NB4 (cell line): ENCODE results near the gene BIRC3.

Experiments used
- DNase-seq: peaks from one replicate; pipeline ENCODE4 v3.0.0; 2010; ENCODE audit warnings: low read depth
- H3K4me3 ChIP-seq: one replicate; pipeline ENCODE4 v1.5.1; 2011; ENCODE audit warnings: mild to moderate bottlenecking, low read depth, low read length, moderate library complexity
- CTCF ChIP-seq: IDR thresholded peaks from one replicate; pipeline ENCODE4 v1.5.1; 2012; ENCODE audit warnings: low read depth, low read length
- MAX ChIP-seq: IDR thresholded peaks from 2 replicates; pipeline ENCODE4 v1.6.1; 2011; ENCODE audit warnings: low read depth, low read length
- MYC ChIP-seq: IDR thresholded peaks from 2 replicates; pipeline ENCODE4 v1.6.1; 2011; ENCODE audit warnings: low read depth, low read length
- POLR2A ChIP-seq: IDR thresholded peaks from 2 replicates; pipeline ENCODE4 v1.6.1; 2011; ENCODE audit warnings: mild to moderate bottlenecking; ENCODE audit not compliant: insufficient read length; ENCODE audit errors: extremely low read depth

BIRC3 gene

GRCh38 chr11:102385085-102386007 is 68.1 kb downstream of the BIRC3 start:
- TF ChIP-seq MAX (no peak), MYC (no peak), CTCF (no peak), POLR2A (no peak)
- no peak for DNase-seq
- no peak overlapping the region for H3K4me3 ChIP-seq

- TF ChIP-seq MAX (no peak), CTCF (no peak), POLR2A (no peak), MYC (no peak)
- H3K4me3 ChIP-seq = no peak overlapping the region
- no peak for DNase-seq
These were observed 69.0 kb downstream of the BIRC3 start for GRCh38 chr11:102386136-102386734.

GRCh38 chr11:102387043-102387781 is 69.9 kb downstream of the BIRC3 start:
- DNase-seq = no peak
- TF ChIP-seq POLR2A (no peak), CTCF (no peak), MYC (no peak), MAX (no peak)

More at GRCh38 chr11:102387043-102387781, 69.9 kb downstream of the BIRC3 start:
- no peak overlapping the region for H3K4me3 ChIP-seq
